GM21825 (cell line): Measurements from ENCODE around the gene ABCG1.

Source experiments
- ATAC-seq: cut with Tn5 transposase; IDR thresholded peaks from one replicate; pipeline ENCODE4 v1.9.1; 2021; ENCODE audit warnings: mild to moderate bottlenecking, moderate library complexity; ENCODE audit not compliant: unreplicated experiment

The ABCG1 gene

DNA sequence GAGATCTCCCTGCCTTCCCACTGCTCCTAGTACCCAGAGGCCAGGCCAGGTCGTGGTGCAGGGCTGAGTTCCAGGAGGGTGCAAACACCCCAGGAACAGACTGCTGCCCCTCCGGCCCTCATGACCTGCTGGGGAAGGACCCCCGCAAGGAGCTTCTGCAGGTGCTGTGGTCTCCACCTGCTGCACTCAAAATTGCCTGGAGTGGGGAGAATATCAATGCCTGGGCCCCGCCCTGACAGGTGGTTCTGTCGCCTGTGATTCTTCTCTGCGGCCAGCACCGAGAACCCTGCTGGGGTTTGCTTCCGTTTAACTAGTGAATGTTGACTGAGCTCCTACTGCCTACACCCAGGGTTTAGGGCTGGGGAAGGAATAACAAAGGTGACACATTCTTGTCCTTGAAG lies 98.4 kb downstream of the ABCG1 start:
- no peak for ATAC-seq

DNA sequence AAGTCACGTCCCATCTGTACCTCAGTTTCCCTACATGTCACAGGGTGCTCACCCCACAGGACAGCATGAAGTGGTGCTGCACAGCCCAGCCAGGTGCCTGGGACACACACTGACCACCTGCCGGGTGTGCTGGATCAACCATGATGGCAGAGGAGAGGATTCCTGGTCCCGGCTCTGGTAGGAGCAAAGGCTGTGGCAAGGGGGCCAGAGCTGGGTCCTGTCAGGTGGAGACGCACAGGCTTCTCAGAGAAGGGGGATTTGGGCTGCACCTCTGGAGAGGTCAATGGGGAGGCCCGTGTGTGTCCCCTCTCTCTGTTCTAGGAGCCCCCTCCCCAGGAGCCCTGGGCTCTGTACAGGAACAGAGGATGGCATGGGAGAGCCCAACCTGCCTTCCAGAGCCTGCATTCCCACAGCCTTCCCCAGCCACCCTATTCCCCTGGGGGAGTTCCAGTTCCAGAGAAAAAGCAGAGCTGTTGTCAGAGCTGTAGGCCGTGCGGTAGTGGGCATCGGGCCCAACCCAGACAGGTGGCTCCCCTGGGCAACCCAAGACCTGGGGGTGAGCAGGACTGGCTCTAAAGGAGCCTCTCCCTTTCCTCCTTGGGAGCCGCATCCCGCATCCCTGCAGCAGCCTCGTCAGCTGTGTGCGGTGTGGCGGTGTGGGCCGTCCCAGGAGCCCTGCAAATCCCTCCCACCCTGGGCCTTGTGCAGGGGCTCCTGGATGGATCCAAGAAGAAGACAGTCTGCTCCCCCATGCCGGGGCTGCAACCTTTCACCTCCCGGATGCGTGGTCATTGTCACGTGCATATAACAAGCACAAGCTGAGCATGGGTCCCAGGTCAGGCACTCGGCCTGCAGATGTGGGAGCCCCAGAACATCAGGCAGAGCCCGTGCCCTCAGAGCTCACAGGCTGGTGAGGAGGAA lies 99.1 kb downstream of the ABCG1 start:
- ATAC-seq: no peak

DNA sequence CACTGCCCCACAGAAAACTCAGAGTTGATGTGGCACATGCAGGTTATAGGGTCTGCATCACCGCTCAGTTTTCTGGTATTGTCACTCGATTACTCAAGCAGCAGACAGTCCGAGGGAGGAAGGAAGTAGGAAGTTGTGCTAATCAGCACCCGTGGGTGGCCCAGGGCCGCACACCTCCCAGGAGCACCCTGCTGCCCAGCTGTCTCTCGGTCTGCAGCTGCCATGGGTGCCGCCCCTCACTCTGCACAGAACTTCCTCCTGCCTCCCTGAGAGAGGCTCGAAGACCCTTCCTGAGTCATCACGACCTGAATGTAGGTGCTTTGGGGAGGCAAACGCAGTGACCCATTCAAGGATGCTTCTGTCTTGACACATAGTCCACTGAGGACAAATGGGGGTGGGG lies 100.4 kb downstream of the ABCG1 start:
- ATAC-seq: no peak

DNA sequence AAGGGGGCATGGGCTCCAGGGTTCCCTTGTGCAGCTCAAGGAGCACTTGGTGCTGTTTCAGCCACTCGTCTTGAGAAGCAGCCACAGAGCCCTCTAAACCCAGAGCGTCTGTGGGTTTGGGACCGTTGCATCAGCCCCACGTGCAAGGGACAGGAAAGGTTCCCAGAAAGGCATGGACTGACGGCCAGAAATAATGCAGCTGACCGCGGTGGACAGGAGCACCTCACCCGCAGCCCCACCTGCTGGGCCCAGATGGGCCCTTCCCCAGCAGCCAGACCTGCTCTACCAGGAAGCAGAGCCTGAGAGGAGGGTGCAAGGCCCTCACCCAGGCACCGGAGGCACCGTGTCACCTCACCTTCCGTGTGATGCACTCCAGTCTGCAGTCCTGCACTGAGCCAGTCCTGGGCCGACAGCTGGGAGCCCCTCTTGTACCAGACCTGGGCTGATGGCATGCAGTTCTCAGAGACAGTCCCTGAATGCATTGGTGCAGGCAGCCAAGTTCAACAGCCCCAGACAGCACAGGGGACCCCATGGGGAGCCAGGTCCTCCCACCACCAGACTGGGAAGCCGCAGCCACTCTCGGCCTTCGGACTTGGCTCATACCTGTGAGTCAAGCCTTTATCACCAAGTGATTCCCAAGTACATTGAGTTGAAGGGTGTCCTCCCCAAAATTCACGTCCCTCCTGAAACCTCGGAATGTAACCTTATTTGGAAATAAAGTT lies 101.1 kb downstream of the ABCG1 start:
- no peak for ATAC-seq

DNA sequence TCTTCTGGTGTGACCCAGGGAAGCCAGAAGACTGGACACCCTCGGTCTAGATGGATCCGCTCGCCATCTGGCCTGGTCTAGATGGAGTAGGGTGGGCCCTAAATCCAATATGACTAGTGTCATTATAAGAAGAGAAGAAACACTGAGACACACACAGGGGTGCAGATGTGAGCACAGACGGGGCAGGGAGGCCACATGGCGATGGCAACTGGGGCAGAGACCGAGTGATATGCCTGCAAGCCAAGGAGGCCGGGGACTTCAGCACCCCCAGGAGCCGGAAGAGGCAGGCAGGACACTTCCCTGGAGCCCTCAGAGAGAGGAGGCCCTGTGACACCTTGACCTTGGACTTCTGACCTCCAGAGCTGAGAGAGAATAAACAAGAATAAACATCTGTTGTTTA lies 101.9 kb downstream of the ABCG1 start:
- no peak for ATAC-seq

DNA sequence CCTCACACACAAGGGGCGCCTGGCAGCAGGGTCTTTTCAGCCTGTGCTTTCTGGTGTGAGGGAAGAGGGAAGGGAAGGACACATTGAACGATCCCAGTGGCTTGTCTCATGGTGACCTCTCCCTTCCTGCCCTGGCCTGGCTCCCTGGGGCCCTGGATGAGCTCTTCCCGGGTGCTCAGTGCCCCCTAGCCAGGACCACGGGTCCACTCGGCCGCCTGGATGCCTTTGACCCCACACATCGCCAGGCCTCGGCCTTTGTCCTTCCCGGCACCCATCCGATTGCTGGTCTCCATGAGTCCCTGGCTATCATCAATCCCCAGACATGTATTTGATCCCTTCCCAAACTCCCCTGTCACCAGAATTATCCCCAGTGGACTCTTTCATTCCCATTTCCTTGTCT lies 102.3 kb downstream of the ABCG1 start:
- no peak for ATAC-seq

DNA sequence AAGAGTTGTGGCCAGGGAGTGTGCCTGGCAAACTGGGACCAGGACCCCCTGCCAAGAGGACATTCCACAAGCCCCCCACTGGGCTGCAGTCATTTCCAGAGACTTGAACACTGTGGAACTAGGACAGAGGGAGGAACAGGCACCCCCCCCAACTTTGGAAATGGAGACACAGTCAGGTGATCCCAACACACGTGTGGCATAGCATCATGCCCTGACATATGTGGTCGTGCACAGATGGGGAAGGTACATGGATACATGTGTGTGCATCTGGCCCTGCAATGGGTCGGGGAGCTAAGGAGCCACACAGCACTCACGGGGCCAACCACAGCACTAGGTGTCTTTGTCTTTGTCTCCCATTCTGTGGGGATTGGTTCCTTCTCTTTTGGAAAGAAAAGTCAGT lies 102.9 kb downstream of the ABCG1 start:
- ATAC-seq: no peak

DNA sequence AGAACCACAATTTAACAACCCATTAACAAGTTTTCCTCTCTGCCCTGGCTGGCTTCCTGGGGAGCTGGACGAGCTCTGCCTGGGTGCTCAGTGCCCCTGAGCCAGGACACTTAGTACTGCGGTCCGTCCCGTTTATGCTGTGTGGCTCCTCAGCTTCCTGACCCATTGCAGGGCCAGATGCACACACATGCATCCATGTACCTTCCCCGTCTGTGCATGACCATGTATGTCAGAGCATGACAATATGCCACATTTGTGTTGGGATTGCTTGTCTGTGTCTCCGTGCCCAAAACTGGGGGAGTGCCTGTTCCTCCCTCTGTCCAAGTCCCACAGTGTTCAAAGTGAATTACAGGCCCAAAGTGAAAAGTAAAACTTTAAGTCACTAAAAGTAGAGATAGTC lies 106.0 kb downstream of the ABCG1 start:
- ATAC-seq: no peak

DNA sequence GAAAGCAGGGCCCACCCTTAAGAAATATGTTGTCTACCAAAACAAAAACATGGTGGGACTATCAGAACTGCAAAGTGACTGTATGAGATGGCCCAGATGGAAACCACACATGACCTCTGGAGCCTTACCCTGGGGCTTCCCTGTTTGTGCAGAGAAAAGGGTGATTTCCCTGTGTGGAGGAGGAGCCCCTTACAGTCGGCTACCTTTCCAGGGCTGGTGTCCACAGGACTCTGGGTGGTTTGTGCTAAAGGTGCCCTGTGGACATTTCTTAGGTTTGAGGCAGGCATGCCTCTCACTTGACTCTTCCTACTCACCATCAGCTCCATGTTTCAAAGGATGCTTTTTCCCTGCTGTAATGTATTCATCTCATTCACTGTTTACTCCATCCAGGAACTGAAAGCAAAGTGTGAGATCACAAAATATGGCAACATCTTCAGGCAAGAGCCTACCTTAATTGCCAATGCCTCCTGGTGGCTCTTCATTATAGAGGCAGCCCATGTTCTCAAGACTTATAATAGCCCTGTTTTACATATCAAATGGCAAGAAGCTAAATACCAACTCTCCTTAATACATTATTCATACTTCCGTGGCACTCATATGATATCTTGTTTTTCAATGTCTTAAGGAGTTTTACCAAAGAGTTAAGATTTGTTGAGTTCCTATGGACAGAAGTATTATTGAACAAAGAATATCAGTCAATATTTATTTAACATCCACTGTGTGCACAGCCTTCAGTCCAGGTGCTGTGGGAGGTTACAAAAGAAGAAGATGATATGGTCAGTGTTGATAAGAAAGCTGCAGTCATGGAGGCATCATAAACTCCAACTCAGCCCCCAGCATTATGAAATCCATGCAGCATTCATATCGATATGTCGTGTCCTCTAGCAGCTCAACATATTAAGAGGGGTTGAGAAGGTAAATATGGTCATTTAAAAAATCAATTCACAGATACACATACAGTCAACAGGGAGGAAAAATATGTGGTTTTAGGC lies 111.7 kb downstream of the ABCG1 start:
- ATAC-seq: no peak

DNA sequence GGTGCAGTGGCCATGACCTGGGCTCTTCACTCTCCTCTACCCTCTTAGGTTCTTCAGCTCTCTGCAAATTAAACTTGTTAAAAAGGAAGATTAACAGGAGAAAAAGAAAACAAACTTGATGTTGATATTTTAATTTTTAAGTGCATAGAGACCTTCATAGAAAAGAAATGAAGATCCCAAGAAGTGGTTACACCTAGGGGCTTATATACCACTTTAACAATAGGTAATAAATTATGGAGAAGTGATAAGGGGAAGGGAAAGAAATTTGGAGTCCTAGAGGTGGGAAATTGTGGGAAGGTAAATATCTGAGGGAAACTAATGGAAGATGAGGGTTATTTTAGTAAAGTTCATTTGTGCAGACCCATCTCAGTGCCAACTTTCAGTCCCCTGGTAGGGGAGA lies 112.7 kb downstream of the ABCG1 start:
- ATAC-seq: no peak

DNA sequence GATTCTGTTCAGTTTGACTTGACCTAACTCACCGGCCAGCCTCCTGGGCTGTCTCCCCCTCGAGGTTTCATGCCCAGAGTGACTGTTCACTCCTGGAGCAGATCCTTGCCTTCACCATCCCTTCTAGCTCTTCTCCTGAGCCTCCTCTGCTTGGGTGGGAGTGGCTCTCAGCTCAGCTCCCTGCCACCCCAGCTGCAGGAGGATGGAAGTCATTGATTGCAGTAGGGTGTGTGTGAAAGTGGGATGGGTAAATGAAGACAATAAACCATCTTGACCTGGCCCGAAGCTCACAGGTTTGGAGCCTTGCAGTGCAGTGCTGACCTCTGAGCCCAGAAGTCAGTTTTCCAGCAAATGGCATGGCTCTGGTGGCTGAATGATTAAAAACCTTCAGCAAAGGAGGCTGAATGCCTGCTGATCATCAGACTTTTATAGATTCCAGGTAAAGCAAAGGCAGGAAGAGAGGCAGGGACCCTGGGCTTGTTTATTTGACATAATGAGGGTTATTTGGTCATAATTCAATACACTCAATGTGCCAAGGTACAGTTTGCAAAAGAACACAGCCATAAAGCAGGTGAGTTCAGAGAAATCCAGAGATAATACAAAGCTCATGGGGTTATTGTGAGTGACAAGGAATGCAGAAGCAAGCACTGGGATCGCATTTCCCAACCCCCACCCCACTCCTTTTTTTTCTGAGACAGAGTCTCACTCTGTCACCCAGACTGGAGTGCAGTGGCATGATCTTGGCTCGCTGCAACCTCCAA lies 113.8 kb downstream of the ABCG1 start:
- no peak for ATAC-seq

DNA sequence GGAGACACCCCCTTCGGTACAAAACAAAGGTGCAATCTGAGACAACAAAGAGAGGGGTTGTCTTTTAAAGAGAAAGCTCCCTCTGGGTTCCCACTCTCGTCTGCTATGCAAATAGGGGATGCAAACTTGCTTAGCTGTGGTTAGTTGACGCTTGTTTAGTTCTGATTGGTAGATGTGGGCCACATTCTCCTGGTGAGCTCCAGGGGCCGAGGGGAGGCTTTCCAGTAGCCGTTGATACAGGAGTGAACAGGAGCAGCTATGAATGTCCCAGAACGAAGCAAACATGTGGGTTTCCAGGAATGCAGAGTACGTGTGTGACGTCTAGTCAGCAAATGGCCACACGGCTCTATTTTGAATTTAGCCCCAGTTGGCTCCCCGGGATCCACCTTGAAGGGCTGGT lies 117.1 kb downstream of the ABCG1 start:
- no peak for ATAC-seq

DNA sequence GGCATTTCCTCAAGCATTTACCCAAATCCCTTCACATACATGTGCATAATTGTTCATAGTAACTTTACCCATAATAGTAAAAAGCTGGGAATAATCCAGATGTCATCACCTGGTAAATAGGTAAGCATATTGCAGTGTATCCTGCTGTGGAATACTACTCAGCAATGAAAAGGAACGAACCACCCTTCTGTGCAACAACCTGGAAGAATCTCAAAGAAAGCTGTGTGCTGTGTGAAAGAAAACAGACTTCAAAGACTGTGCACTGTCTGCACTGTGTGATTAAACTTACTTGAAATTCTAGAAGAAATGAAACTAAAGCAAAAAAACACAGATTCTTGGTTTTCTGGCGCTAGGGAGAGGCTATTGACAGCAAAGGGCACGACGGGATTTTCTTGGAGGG lies 118.3 kb downstream of the ABCG1 start:
- no peak for ATAC-seq

DNA sequence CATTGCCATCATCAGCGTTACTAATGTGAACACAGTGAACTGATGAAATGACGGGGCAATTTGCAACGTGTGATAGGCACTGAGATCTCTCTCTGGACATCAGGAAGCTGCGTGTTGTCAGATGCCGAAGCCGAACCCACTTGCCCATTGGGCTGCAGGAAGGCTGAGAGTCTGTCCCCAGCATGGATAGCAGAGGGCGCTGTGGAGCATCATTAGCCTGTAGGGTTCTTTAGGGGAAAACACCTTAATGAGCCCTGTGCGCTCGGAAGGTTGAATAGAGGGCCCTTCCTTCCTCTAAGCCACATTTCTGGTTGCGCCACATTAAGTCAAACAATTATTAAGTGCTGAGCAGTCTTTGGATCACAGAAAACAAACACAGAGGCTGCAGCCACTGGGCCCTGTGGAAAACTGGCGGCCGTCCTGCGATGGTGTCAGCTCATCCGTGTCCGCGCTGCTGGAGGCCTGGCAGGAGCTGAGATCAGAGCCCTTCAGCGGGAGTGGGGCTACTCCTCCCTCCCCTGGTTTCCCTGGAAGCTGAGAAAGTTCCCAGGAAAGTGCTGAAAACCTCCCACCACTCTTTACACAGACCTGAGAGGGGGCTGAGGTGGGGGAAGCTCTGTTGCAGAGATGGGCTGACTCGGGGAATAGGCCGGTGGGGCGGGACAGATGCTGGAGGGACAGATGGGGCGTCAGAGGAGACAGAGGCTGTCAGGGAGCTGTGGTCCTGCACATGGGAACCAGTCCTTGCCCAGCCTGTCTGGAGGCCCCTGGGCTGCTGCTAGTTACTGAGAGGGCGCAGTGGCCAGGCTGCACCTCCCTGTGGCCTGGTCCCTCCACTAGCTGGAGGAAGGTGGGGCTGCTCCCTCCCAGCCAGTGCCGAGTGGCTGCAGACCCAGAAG lies 119.1 kb downstream of the ABCG1 start:
- peak; percentile 70 for ATAC-seq

DNA sequence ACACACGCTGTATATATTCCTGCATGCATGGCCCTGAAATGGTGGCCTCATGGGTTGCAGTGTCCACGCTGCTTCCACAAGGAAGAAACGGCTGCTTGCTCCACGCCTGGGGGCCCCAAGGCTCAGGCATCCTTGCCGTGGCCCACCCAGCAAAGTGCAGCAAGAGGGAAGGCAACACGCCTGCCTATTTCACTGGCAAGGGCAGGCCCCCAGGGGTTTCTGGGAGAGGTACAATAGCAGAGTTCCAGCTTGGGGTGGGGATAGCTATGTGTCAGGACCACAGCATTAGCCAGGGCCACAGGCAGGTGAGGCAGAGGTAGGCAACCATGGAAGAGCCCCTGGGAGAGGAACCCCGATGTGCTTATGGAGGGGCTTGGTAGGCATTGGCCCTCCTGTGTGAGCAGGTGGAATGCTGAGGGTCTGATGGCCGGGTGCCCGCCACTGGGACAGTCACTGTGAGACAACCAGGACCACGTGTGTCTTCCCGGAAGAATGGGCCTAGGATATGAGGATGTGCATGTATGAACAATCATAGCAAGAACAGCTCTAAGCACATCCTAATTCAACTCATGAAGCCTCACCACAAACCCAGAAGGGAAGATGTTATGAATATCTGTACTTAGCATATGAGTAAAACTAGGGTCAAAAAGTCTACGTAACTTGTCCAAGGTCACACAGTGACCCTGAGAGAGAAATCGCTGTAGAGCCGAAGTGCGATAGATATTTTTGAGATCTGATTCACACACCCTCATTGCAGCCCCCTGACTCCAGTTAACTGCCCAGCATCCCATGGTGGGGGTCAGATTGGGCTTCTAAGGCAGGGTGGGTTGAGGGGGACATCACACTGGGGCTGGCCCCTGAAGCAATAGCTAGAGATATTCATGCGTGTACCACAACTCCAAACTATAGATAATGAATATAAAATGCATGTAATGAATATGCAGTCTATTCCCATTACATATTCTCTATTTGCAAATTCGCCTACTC lies 120.1 kb downstream of the ABCG1 start:
- ATAC-seq: no peak

DNA sequence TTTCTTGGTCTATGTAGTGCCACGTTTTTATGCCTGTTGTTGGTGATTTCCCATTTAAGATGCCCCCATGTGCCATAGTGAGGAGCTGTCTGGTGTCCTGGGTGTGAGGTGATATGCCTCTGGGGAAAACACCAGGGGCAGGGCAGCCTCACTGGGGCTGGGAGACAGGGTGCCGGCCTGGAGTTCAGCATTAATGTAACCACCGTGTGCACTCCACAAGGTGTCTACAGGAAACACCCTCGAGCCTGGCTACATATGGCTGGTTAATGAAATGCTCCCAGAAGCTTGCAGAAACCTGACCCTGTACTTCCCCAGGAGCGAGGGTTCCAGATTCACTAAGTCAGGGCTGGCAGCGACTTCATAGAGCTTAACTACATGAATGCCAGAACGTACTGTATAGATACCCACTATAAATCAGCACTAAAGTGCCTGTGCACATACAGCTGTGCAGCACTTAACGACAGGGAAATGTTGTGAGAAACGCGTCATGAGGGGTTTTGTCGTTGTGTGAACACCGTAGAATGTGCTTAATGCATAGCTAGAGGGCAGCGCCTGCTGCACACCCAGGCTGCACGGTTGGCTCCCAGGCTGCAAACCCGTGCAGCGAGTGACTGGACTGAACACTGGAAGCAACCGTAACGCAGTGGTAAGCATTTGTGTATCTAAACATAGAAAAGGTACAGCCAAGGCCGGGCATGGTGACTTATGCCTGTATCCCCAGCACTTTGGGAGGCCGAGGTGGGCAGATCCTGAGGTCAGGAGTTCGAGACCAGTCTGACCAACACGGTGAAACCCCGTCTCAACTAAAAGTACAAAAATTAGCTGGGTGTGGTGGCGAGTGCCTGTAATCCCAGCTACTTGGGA lies 121.5 kb downstream of the ABCG1 start:
- ATAC-seq: no peak
